ENCODE measurements around the gene DRC7. TPM values are rescaled to one million over a fixed set of nuclear protein-coding genes. Genes with fewer than 3 reads are reported as not detected.

DRC7 gene, protein sequence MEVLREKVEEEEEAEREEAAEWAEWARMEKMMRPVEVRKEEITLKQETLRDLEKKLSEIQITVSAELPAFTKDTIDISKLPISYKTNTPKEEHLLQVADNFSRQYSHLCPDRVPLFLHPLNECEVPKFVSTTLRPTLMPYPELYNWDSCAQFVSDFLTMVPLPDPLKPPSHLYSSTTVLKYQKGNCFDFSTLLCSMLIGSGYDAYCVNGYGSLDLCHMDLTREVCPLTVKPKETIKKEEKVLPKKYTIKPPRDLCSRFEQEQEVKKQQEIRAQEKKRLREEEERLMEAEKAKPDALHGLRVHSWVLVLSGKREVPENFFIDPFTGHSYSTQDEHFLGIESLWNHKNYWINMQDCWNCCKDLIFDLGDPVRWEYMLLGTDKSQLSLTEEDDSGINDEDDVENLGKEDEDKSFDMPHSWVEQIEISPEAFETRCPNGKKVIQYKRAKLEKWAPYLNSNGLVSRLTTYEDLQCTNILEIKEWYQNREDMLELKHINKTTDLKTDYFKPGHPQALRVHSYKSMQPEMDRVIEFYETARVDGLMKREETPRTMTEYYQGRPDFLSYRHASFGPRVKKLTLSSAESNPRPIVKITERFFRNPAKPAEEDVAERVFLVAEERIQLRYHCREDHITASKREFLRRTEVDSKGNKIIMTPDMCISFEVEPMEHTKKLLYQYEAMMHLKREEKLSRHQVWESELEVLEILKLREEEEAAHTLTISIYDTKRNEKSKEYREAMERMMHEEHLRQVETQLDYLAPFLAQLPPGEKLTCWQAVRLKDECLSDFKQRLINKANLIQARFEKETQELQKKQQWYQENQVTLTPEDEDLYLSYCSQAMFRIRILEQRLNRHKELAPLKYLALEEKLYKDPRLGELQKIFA
- total RNA-seq = 0.32 and 0.34 TPM in 2 replicates

DNA sequence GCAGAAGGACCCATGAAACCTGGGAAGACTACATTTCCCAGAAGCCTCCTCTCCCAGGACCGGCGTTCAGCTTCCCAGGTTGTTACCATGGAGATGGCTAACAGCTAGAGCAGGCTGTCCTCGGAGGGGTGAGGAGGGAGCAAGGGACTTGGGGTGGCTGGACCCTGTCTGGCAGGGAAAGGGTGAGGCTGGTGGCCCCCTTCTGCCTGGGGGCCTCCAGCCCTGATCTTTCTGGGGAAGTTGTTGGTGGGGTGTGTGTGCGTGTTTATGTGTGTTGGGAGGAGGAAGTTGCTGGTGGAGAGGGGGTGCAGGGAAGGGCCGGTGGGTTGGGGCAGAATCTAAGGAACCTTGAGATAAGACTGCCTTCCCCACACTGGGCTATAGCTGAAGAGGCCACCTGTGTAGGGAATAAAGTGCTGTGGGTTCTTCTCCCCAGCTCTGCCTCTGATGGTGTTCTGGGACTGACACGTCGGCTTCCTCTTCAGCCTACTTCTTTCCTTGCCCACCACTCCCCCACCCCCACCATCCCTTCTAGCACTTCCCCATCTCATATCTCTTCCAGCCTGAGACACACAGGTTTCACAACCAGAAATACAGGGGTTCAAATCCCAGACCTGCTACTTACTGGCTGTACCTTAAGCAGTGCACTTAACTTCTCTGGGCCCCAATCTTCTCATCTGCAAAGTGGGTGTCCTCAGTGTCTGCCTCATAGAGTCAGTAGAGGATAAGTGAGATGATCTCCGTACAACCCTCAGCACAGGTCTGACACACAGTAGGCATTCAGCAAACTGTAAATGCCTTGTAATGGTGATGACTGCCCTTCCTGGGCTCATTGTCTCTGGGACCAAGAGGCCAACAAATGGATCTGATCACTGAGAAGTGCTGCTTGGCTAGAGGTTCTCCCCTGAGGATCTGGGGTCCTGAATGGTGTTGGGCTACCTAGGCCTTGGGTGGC is at the start of gene DRC7:
TSS of gene DRC7 (plus strand) at position 82 of the 955 bp plus-strand sequence. CDS start 3,144 bp downstream, outside the sequence.

DNA sequence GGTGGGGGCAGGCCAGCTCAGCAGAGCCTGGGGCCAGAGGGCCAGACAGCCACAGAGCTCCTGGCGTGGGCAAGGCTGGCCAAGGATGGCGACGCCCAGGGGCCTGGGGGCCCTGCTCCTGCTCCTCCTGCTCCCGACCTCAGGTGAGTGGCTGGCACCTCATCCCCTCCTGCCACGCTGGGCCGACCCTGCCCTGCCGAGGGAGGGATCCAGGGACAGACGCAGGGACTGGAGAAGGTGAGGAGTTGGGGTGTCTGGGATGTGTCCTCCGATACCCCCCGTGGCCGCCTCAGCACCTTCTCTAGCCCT is 26.4 kb upstream of the DRC7 start, which contains the start of gene ADGRG3:
TSS of gene ADGRG3 (plus strand) at position 44 of the 309 bp plus-strand sequence. CDS start at position 86, 42 bp downstream.

DNA sequence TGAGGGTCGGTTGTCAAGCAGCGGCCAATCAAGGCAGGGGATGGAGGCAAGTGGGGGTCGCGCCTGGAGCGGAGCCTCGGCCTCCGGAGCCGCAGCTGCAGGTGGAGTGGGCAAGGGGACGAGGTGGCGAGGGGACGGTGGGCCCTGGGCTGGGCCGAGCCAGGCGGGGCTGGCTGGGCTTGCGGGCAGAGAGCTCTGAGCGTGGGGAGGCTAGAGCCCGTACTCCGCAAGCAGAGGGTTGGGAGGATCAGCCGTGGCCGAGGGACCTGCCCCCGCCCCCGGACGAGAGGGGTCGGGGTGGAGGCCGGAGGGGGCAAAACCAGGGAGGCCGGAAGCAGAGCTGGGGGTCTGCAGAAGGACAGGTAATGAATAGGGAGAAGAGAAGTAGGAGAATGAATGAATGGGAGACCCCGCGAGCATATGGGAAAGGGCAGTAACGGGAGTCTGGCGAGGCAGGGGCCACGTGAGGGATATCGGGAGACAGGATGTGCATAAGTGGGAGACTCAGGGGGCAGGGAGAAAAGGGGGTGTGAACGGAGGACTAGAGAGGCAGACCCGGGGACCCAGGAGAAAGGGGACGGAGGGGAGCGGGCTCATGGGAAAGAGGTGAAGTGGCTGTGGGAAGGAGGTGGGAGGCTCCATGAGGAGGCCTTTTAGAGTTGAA is 41.3 kb downstream of the DRC7 start, which contains the start of gene KATNB1:
TSS of gene KATNB1 (plus strand) at position 16 of the 664 bp plus-strand sequence. CDS start 1,474 bp downstream, outside the sequence.

Other genes starting within 250 kb of the DRC7 start
- 21.0 and 25.8 TPM in 2 replicates for gene CIAPIN1, start 247.4 kb upstream of the DRC7 start, total RNA-seq
- gene COQ9, start 247.3 kb upstream of the DRC7 start, total RNA-seq = 37.8 and 53.7 TPM in 2 replicates
- gene POLR2C, start 232.1 kb upstream of the DRC7 start, total RNA-seq = 88.1 and 103 TPM in 2 replicates
- gene DOK4, start 208.3 kb upstream of the DRC7 start, total RNA-seq = 20.9 and 28.2 TPM in 2 replicates
- 22.2 and 24.6 TPM in 2 replicates for gene CCDC102A, start 158.2 kb upstream of the DRC7 start, total RNA-seq
- under 0.01 TPM in 1 of 2 replicates, not detected in the other for gene ADGRG5, start 152.2 kb upstream of the DRC7 start, total RNA-seq
- gene ADGRG1, start 66.2 kb upstream of the DRC7 start, total RNA-seq = 1.7 TPM in 2 replicates
- gene ADGRG3, start 26.5 kb upstream of the DRC7 start, total RNA-seq = not detected in 2 replicates
- gene KATNB1, start 41.0 kb downstream of the DRC7 start, total RNA-seq = 15.1 and 18.7 TPM in 2 replicates
- gene KIFC3, start 107.7 kb downstream of the DRC7 start, total RNA-seq = 19.7 and 20.2 TPM in 2 replicates

All from bronchial smooth muscle cell (primary cell).